Natural killer cell (primary cell): ENCODE data around the gene LRRC42. TPM values are rescaled to one million over a fixed set of nuclear protein-coding genes. Genes with fewer than 3 reads are reported as not detected.
"Not testable (repeated sequence)": the region's sequence is repeated elsewhere in the genome, so short reads cannot be mapped to it uniquely, and the experiment has no call there.

Experiments used
- ATAC-seq, 3 donors: fragments of 150-1000 bp in 2 of 3; fragments of 200-7000 bp in 1 of 3; cut with Tn5 transposase; 1 replicate in 1 of 3; 2 replicates in 2 of 3; pipeline ENCODE4 v1.10.0; 2021; ENCODE audit warnings: mild to moderate bottlenecking in 2 of 3, moderate library complexity in 2 of 3
- DNase-seq, 2 donors: peaks; one replicate each; pipeline versions ENCODE4 v3.0.0 to v3.0.0-alpha.2; 2013 to 2021; ENCODE audit warnings: mixed read lengths in 1 of 2
- H3K27ac ChIP-seq: one replicate; pipeline ENCODE4 v1.5.1; 2013; ENCODE audit warnings: mild to moderate bottlenecking, low read length
- H3K27me3 ChIP-seq: one replicate; pipeline ENCODE4 v1.6.1; 2013; ENCODE audit warnings: low read length; ENCODE audit not compliant: control insufficient read depth, insufficient read depth
- H3K36me3 ChIP-seq: one replicate; pipeline ENCODE4 v1.6.1; 2013; ENCODE audit warnings: low read length; ENCODE audit not compliant: control insufficient read depth, insufficient read depth
- H3K4me1 ChIP-seq: one replicate; pipeline ENCODE4 v1.6.1; 2013; ENCODE audit warnings: low read length; ENCODE audit not compliant: control insufficient read depth, insufficient read depth
- H3K4me3 ChIP-seq: one replicate; pipeline ENCODE4 v1.5.1; 2013; ENCODE audit warnings: low read length
- H3K9me3 ChIP-seq: one replicate; pipeline ENCODE4 v1.6.1; 2013; ENCODE audit warnings: low read length; ENCODE audit not compliant: control insufficient read depth, insufficient read depth
- H3K27ac Mint-ChIP-seq, 2 donors: one replicate each; pipeline ENCODE4 v1.8.0; 2022; ENCODE audit warnings: mild to moderate bottlenecking in 2 of 2, mixed read lengths in 2 of 2, moderate library complexity in 1 of 2
- H3K27me3 Mint-ChIP-seq, 2 donors: one replicate each; pipeline ENCODE4 v1.8.0; 2022; ENCODE audit warnings: low read depth in 2 of 2, mixed read lengths in 2 of 2
- H3K36me3 Mint-ChIP-seq: one replicate; pipeline ENCODE4 v1.8.0; 2022; ENCODE audit warnings: mixed read lengths
- H3K4me1 Mint-ChIP-seq, 2 donors: one replicate each; pipeline ENCODE4 v1.8.0; 2022; ENCODE audit warnings: mixed read lengths in 2 of 2
- H3K4me3 Mint-ChIP-seq: one replicate; pipeline ENCODE4 v1.8.0; 2022; ENCODE audit warnings: mild to moderate bottlenecking, moderate library complexity, mixed read lengths
- H3K9me3 Mint-ChIP-seq, 2 donors: one replicate each; pipeline ENCODE4 v1.8.0; 2022; ENCODE audit warnings: mixed read lengths in 2 of 2
- CTCF ChIP-seq: fragments of 200-600 bp; IDR thresholded peaks from one replicate; pipeline ENCODE4 v1.8.0; 2022; ENCODE audit warnings: antibody characterized with exemption
- WGBS: methylation state at CpG from one replicate; pipeline ENCODE4 v1.1.7; 2013; ENCODE audit warnings: missing lambda C conversion rate; ENCODE audit not compliant: insufficient coverage; 5-methylcytosine and 5-hydroxymethylcytosine counted together
- intact Hi-C: fragments of 100-400 bp; cut with micrococcal nuclease; formaldehyde crosslinking; loops from one replicate; pipeline ENCODE4 v1.14.2; 2022
- total RNA-seq, 4 donors: library from RNA; stranded (reverse); fragments of 120-200 nt in 1 of 4; gene quantifications; one replicate each; pipeline versions ENCODE4 v1.2.3 to v1.2.4, GENCODE V29; 2013 to 2022

LRRC42 gene
- total RNA-seq, 3 donors from 2014 or later (not counting 1 experiment from before 2014, with no cell fraction given) = 8.9 to 11.1 (median 10.0) TPM

- no peak for DNase-seq
- Histone ChIP-seq H3K36me3 (no peaks in the 10 kb centered on the region), H3K27ac (no peak overlapping the region), H3K4me3 (no peak overlapping the region), H3K4me1 (no peaks in the 10 kb centered on the region), H3K27me3 (no peaks in the 10 kb centered on the region), H3K9me3 (no peaks in the 10 kb centered on the region)
- Mint-ChIP-seq H3K9me3 (no peaks in the 10 kb centered on the region), H3K4me1 (no peaks in the 10 kb centered on the region), H3K36me3 (no peaks in the 10 kb centered on the region), H3K27me3 (peaks cover 0 to under 1% of the 10 kb centered on the region in 2 donors), H3K4me3 (no peak overlapping the region), H3K27ac (no peak overlapping the region)
- no CpG with 5 or more reads among the region's 2 CpGs for WGBS
- no peak for ATAC-seq
- no peak for TF ChIP-seq CTCF
- intact Hi-C loops = no loop called here
Observed at GRCh38 chr1:53987880-53988279, 41.7 kb downstream of the LRRC42 start.

GRCh38 chr1:53992085-53992874, 46.1 kb downstream of the LRRC42 start:
- ATAC-seq = no peak

GRCh38 chr1:53994516-53994915, 48.4 kb downstream of the LRRC42 start:
- H3K27ac Mint-ChIP-seq, H3K9me3 Mint-ChIP-seq, H3K36me3 Mint-ChIP-seq, H3K4me1 ChIP-seq, ATAC-seq, H3K4me3 ChIP-seq, H3K27me3 ChIP-seq, H3K9me3 ChIP-seq, H3K27ac ChIP-seq, H3K36me3 ChIP-seq, H3K4me3 Mint-ChIP-seq, H3K27me3 Mint-ChIP-seq, intact Hi-C loops, H3K4me1 Mint-ChIP-seq, DNase-seq: not testable (repeated sequence)
- WGBS = no CpG with 5 or more reads among the region's 2 CpGs

More at GRCh38 chr1:53992085-53992874, 46.1 kb downstream of the LRRC42 start:
- no peak overlapping the region for H3K27ac ChIP-seq
- Mint-ChIP-seq H3K9me3 (no peaks in the 10 kb centered on the region), H3K27ac (no peak overlapping the region), H3K27me3 (no peaks in the 10 kb centered on the region), H3K4me3 (no peak overlapping the region), H3K36me3 (no peaks in the 10 kb centered on the region), H3K4me1 (no peaks in the 10 kb centered on the region)
- no peaks in the 10 kb centered on the region for H3K36me3 ChIP-seq
- intact Hi-C loops = no loop called here
- H3K4me1 ChIP-seq = no peaks in the 10 kb centered on the region
- 82% methylated on average over 4 of the region's 4 CpGs for WGBS
- no peak for DNase-seq
- TF ChIP-seq CTCF = no peak
- no peaks in the 10 kb centered on the region for H3K27me3 ChIP-seq
- H3K9me3 ChIP-seq = no peaks in the 10 kb centered on the region
- no peak overlapping the region for H3K4me3 ChIP-seq

- Mint-ChIP-seq H3K4me1 (no peaks in the 10 kb centered on the region), H3K4me3 (no peak overlapping the region), H3K27ac (no peak overlapping the region), H3K36me3 (no peaks in the 10 kb centered on the region), H3K27me3 (peaks cover 0 to 3% of the 10 kb centered on the region in 2 donors), H3K9me3 (no peaks in the 10 kb centered on the region)
- ATAC-seq (no peak), DNase-seq (no peak)
- Histone ChIP-seq H3K4me1 (no peaks in the 10 kb centered on the region), H3K27me3 (no peaks in the 10 kb centered on the region), H3K9me3 (no peaks in the 10 kb centered on the region), H3K36me3 (no peaks in the 10 kb centered on the region), H3K4me3 (no peak overlapping the region), H3K27ac (no peak overlapping the region)
- no peak for TF ChIP-seq CTCF
- 100% methylated on average over 1 of the region's 1 CpG for WGBS
- intact Hi-C loops = no loop called here
Observed at GRCh38 chr1:53995683-53996082, 49.5 kb downstream of the LRRC42 start.
